SKM-1 treated with dmso at 0.1 percent for 144 hours (cell line): ENCODE results near the gene ANXA2R.
"Not testable (repeated sequence)": the region's sequence is repeated elsewhere in the genome, so short reads cannot be mapped to it uniquely, and the experiment has no call there.

Experiments used
- DNase-seq: peaks from one replicate; lab custom pipeline; 2025; ENCODE audit not compliant: unreplicated experiment; lab: John Stamatoyannopoulos, UW

Gene ANXA2R

GRCh38 chr5:43036409-43036808 is 3.7 kb downstream of the ANXA2R start:
- no peak for DNase-seq

GRCh38 chr5:43034591-43034968 is 5.5 kb downstream of the ANXA2R start:
- DNase-seq: no peak

GRCh38 chr5:43033841-43034590 is 6.1 kb downstream of the ANXA2R start:
- no peak for DNase-seq

- no peak for DNase-seq
Measured at GRCh38 chr5:43027054-43027785, 12.9 kb downstream of the ANXA2R start.

- not testable (repeated sequence) for DNase-seq
Measured at GRCh38 chr5:43025184-43025950, 14.8 kb downstream of the ANXA2R start.

DNA sequence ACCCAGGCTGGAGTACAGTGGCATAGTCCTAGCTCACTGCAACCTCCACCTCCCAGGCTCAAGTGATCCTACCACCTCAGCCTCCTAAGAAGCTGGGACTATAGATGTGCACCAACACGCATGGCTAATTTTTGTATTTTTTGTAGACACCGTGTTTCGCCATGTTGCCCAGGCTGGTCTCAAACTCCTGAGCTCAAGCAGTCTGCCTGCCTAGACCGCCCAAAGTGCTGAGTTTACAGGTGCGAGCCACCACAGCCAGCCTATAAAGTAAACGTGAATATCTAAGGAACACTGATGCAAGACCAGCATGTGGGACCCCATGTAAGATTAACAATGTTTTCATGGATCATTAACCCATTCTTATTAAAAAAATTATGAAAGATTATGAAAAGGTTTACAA is 15.9 kb downstream of the ANXA2R start:
- DNase-seq: no peak

DNA sequence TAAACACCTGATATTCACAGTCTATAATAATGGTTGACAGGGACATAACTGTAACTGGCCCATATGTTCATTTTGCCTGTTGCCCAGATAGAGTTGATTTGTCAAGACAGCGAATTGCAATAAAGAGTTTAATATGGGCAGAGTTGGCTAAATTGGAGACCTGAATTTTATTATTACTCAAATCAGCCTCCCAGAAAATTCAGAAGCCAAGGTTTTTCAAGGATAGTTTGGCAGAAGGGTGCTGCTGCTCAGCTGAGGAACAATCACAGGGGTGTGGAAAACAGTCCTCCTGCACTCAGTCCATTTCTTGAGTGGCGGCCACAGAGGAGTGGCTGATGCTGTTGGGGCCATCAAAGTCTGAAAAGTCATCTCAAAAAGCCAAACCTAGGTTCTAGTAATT is 19.0 kb downstream of the ANXA2R start:
- DNase-seq: no peak

DNA sequence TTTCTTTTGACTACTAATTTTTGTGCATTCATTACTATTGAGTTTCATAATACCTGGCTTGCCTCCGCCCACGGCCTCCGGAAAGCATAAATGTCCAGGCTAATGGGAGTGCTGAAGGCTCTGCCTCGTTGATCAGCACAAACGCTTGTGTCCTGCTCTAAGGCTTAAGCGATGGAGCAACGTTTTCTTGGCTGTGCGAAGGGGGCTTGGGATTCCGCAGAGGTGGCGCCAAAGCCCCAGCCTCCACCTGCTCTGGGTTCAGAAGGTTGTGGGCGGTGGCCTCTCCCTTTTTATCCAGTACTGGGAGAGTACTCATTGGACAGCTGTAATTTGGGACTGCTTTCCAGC is 19.7 kb downstream of the ANXA2R start:
- no peak for DNase-seq

DNA sequence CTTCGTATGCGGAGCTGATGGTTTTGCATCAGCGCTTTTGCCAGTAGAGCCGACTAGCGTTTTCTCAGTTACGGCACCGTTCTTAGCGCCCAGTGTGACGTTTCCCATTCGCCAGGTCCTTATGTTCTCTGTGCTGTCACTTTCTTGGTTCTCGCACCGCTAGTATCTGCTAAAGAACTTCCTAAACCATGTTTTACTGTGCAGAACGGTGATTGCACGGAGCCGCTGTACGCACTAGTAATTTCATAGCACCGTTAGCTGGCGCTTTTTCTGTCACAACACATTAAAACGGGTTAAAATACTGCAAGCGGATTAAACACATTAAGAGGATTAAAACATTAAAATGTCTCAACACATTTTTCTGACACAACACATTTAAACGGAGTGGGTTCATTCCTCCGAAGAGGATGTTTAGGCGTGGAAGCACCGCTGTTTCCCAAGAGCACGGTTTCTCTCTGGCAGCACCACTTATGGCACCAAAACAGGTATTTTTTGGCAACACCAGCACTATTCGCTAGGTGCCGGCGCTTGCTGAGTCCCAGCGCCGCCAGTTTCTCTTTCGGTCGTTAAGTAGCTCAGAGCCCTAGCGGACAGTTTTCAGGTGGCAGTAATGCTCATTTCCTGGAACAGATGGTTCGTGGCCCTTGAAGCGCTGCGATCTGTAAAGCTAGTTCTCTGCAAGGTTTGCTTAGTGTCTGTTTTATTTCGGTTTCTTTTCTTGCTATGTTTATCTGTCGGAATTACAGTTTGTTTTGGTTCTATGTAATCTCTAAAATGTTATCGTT is 20.3 kb downstream of the ANXA2R start:
- DNase-seq: peak; percentile 75

DNA sequence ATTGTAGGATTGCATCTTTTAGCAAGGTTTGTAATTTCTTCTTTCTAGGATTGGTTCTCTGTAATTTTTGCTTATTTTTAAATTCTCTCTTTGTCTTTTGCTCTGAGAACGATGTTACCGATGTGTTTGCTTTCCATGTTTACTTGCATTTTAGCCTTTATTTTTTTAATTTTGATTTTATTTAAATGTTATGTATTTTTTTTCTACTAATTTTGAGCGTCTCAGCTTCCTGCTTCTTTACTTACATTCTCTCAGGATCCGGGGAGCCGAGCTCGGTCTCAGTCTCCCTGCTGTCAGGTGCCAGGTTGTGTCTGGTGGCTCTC is 20.9 kb downstream of the ANXA2R start:
- DNase-seq: no peak

- no peak for DNase-seq
Measured at GRCh38 chr5:43017428-43017815, 22.7 kb downstream of the ANXA2R start.

- DNase-seq: no peak
Measured at GRCh38 chr5:43016217-43016779, 23.8 kb downstream of the ANXA2R start.

GRCh38 chr5:43014522-43014921 is 25.6 kb downstream of the ANXA2R start:
- DNase-seq: no peak

DNA sequence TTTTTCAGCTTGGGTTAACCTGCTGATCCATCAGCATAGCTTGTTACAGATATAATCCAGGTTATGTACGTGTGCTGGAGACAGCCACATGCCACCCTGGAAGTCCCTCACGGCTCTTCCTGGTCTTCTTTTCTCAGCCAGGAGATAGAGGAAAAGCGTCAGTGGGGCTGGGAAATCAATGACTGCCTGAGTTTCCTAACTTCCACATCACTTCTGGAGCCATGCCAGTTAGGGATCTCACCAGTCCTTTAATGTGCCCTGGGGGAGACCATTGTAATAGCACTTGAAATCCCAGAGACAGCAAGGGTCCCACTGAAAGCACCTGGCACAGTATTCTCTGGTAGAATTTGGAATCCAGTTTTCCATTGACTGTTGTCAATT is 29.2 kb downstream of the ANXA2R start:
- no peak for DNase-seq

GRCh38 chr5:43008363-43009153 is 31.6 kb downstream of the ANXA2R start:
- DNase-seq: peak; percentile 78

GRCh38 chr5:43007911-43008362 is 32.2 kb downstream of the ANXA2R start:
- peak; percentile 95 for DNase-seq

DNA sequence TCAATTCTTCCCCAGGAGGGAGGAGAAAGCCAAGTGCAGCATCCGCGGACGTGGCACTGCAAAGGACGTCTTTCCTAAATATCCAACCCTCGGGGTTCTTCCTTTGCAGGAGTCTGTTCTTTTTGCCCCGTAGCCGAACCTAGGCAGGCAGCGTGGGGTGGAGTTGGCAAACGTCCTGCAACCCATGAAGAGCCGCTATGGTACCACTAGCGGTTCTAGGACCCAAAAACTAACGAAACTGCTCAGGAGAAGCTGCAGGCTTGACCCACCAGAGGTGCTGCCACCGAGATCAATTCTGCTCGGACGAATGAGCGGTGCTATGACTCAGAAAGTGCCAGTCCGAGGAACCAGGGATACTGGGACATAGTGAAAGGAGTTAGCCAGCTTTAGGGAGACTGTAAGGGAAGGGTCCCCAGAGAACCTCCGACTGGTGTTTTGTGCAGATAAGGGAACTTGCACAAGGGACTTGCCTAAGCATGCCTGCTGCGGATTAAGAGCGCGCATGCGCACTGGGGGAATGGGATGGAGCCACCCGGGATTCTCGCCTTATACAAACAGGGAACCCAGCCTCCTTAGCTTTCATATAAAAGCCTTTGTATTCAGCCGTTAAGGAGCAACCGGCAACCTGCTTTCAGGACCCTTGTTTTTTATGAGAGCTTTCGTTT is 32.7 kb downstream of the ANXA2R start:
- peak; percentile 95 for DNase-seq

DNA sequence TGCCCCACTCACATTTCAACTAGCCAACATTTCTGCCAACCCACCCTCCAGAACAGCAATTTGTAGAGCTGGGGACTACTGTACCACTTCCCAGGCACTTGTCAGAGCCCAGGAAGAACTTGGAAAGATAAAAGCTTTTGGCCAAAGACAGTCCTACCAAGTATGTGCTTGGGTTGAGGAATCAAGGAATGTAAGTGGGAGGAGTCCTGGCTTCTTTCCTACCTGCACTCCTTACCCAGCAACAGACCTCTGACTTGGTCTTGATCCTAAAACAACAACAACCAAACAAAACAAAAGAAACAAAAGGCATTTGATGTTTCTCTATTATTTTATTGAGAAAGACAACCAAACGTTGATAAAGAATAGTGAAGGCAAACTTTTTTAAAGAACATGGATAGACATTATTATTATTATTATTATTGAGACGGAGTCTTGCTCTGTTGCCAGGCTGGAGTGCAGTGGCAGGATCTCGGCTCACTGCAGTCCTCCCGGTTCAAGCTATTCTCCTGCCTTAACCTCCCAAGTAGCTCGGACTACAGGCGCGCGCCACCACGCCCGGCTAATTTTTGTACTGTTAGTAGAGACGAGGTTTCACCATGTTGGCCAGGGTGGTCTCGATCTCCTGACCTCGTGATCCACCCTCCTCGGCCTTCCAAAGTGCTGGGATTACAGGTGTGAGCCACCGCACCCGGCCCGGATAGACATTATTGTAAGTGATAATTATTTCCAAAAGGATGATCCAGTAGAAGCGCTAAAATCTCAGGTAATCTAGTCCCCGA is 33.5 kb downstream of the ANXA2R start:
- no peak for DNase-seq

- DNase-seq: no peak
Measured at GRCh38 chr5:43005031-43005430, 35.1 kb downstream of the ANXA2R start.
